ENCODE results near the gene FAM237B. TPM values are rescaled to one million over a fixed set of nuclear protein-coding genes. Genes with fewer than 3 reads are reported as not detected.
"Not testable (repeated sequence)": the region's sequence is repeated elsewhere in the genome, so short reads cannot be mapped to it uniquely, and the experiment has no call there.

Gene FAM237B
- total RNA-seq, 1 donor from 2014 or later, result not detected

- TF ChIP-seq, protein P1, sequence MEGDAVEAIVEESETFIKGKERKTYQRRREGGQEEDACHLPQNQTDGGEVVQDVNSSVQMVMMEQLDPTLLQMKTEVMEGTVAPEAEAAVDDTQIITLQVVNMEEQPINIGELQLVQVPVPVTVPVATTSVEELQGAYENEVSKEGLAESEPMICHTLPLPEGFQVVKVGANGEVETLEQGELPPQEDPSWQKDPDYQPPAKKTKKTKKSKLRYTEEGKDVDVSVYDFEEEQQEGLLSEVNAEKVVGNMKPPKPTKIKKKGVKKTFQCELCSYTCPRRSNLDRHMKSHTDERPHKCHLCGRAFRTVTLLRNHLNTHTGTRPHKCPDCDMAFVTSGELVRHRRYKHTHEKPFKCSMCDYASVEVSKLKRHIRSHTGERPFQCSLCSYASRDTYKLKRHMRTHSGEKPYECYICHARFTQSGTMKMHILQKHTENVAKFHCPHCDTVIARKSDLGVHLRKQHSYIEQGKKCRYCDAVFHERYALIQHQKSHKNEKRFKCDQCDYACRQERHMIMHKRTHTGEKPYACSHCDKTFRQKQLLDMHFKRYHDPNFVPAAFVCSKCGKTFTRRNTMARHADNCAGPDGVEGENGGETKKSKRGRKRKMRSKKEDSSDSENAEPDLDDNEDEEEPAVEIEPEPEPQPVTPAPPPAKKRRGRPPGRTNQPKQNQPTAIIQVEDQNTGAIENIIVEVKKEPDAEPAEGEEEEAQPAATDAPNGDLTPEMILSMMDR (conservative IDR thresholded peaks at IDR 0.05; ENCODE audit: low read depth, low read length), result no peak
- DNase-seq (ENCODE audit: low read depth), result no peak
- peak overlapping the region; percentile 99 for H3K4me3 ChIP-seq (ENCODE audit: low read depth, low read length)
Measured at GRCh38 chr7:90345016-90345415, 23.9 kb upstream of the FAM237B start.

GRCh38 chr7:90337106-90337505 lies 16.0 kb upstream of the FAM237B start:
- TF ChIP-seq, protein P1 (conservative IDR thresholded peaks at IDR 0.05; ENCODE audit: low read depth, low read length), result no peak
- no peak for DNase-seq (ENCODE audit: low read depth)

GRCh38 chr7:90334926-90335325 lies 13.8 kb upstream of the FAM237B start:
- H3K4me3 ChIP-seq (ENCODE audit: low read depth, low read length); DNase-seq (ENCODE audit: low read depth): not testable (repeated sequence)

More at GRCh38 chr7:90337106-90337505, 16.0 kb upstream of the FAM237B start:
- H3K4me3 ChIP-seq (ENCODE audit: low read depth, low read length), result no peak overlapping the region

- TF ChIP-seq, protein P1 (conservative IDR thresholded peaks at IDR 0.05; ENCODE audit: low read depth, low read length), result no peak
- DNase-seq (ENCODE audit: low read depth), result no peak
- no peak overlapping the region for H3K4me3 ChIP-seq (ENCODE audit: low read depth, low read length)
Measured at GRCh38 chr7:90334193-90334843, 13.2 kb upstream of the FAM237B start.

DNA sequence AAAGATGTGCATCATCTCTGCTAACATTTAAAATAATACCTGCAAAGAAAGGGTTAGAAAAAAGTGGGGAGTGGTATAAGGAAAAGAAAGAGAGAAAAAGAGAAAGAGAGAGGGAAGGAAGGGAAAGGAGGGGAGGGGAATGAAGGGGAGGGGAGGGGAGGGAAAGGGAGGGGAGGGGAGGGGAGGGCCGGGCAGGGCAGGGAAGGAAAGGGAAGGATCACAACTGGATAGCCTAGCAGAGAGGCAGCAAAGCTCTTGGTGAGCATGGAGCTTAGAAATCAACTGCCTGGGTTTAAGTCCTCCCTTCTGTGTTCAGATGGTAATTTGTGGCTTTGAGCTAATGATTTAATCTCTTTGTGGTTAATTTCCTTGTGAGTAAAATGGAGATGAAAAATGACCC lies 5.4 kb upstream of the FAM237B start:
- H3K4me3 ChIP-seq (ENCODE audit: low read depth, low read length), result no peak overlapping the region
- DNase-seq (ENCODE audit: low read depth), result no peak
- TF ChIP-seq, protein P1 (conservative IDR thresholded peaks at IDR 0.05; ENCODE audit: low read depth, low read length), result no peak

- TF ChIP-seq, protein P1 (conservative IDR thresholded peaks at IDR 0.05; ENCODE audit: low read depth, low read length), result no peak
- no peak for DNase-seq (ENCODE audit: low read depth)
- no peak overlapping the region for H3K4me3 ChIP-seq (ENCODE audit: low read depth, low read length)
Measured at GRCh38 chr7:90322837-90323236, 1.7 kb upstream of the FAM237B start.

DNA sequence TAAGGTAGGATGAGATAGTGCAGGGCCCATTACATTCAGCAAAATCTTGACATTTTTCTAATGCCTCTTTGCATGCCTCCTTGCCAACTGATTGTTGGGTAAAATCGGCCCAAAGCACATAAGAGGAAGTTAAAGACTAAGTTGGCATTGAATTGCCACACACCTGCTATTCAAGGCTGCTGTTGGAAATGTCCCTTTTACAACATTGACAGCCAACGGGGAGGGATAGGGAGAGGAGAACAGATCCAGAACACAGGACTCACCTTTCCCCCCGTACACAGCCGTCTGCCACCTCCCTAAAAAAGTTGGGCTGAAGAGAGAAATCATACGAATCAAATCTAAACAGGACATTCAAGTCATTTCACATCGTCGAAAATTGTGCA lies 695 bp downstream of the FAM237B start:
- DNase-seq (ENCODE audit: low read depth), result no peak
- peak overlapping the region; percentile 45 for H3K4me3 ChIP-seq (ENCODE audit: low read depth, low read length)
- TF ChIP-seq, protein P1 (conservative IDR thresholded peaks at IDR 0.05; ENCODE audit: low read depth, low read length), result no peak
